Sigmoid colon (tissue), 4 donors: ENCODE results near the gene SYNPO2.

Experiments used
- POLR2A ChIP-seq, 2 donors: fragments of 450-650 bp; IDR thresholded peaks; one replicate each; pipeline ENCODE4 v1.6.1; 2016; ENCODE audit warnings: antibody characterized with exemption in 2 of 2, mild to moderate bottlenecking in 2 of 2, moderate library complexity in 2 of 2
- POLR2AphosphoS5 ChIP-seq, 4 donors: sonication (generic); formaldehyde crosslinking; IDR thresholded peaks; one replicate each; pipeline ENCODE4 v1.6.1; 2017; ENCODE audit warnings: antibody characterized with exemption in 4 of 4
- TF ChIP-seq, protein P1 (sequence below), 4 experiments: fragments of 450-650 bp in 3 of 4; fragments of 200-600 bp in 1 of 4; IDR thresholded peaks; one replicate each; pipeline ENCODE4 v1.5.1; 2016 to 2019; ENCODE audit warnings: antibody characterized with exemption in 4 of 4, mild to moderate bottlenecking in 3 of 4, moderate library complexity in 2 of 4

DNA sequence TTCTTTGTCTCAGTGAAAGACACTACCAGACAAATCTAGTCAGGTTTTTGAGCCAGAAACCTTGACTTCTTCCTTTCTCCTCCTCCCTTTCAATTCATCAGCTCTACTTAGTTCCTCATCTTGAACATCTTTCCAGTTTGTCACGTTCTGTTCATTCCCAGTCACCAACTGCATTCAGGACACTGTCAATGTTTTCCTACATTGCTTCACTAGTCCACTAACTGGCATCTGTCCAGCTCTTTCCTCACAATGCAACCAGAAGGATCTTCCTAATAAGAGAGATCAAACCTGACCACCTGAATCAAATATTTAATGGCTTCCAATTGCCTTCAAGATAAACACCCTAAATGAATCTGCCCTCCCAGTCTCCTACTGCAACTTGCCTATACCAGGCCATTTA lies 52.5 kb downstream of the SYNPO2 start:
- TF ChIP-seq, protein P1, sequence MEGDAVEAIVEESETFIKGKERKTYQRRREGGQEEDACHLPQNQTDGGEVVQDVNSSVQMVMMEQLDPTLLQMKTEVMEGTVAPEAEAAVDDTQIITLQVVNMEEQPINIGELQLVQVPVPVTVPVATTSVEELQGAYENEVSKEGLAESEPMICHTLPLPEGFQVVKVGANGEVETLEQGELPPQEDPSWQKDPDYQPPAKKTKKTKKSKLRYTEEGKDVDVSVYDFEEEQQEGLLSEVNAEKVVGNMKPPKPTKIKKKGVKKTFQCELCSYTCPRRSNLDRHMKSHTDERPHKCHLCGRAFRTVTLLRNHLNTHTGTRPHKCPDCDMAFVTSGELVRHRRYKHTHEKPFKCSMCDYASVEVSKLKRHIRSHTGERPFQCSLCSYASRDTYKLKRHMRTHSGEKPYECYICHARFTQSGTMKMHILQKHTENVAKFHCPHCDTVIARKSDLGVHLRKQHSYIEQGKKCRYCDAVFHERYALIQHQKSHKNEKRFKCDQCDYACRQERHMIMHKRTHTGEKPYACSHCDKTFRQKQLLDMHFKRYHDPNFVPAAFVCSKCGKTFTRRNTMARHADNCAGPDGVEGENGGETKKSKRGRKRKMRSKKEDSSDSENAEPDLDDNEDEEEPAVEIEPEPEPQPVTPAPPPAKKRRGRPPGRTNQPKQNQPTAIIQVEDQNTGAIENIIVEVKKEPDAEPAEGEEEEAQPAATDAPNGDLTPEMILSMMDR (IDR thresholded peaks at IDR 0.05), result no peak
- TF ChIP-seq POLR2A (IDR thresholded peaks at IDR 0.05) (no peak), POLR2AphosphoS5 (IDR thresholded peaks at IDR 0.05) (peak in 2 of 4 donors; percentile 6 to 56)
